HG02759 (cell line): ENCODE data around the gene PGLYRP2.
A peak's percentile ranks its signal among the peaks of the same experiment; 100 is the strongest.

Experiments
- ATAC-seq: cut with Tn5 transposase; IDR thresholded peaks from one replicate; pipeline ENCODE4 v1.9.1; 2021; ENCODE audit warnings: mild to moderate bottlenecking, moderate library complexity; ENCODE audit not compliant: unreplicated experiment

The PGLYRP2 gene

DNA sequence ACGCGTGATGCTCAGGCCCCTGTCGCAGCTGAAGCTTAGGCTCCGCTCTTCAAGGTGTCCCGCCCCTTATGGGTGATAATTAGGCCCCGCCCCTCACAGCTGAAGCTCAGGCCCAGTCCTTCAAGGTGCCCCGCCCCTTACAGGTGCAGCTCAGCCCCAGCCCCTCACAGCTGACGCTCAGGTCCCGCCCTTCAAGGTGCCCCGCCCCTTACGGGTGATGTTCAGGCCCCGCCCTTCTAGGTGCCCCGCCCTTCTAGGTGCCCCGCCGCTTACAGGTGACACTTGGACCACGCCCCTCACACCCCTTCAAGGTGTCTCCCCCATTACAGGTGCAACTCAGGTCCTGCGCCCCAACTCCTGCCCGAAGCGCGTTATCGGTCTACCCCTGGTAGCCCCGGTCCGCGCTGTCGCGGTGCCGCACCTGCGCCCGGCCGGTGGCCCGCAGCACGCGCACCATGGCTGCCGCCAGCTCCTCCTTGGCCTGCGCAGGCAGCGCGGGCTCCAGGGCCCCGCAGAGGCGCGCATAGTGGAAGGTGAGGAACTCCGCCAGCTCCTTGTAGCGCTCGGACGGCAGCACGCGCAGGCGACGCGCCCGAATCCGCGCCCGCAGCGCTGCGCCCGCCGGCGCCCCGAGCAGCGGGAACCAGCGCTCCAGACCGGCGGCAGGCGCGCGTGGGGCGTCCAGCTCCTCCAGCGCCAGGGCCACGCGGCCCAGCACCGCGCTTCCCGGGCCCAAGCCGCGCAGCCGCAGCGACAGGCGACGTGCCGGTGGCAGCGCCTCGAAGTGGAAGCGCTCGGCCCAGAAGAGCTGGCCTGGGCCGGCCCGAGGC lies 22.2 kb downstream of the PGLYRP2 start:
- ATAC-seq, result no peak

DNA sequence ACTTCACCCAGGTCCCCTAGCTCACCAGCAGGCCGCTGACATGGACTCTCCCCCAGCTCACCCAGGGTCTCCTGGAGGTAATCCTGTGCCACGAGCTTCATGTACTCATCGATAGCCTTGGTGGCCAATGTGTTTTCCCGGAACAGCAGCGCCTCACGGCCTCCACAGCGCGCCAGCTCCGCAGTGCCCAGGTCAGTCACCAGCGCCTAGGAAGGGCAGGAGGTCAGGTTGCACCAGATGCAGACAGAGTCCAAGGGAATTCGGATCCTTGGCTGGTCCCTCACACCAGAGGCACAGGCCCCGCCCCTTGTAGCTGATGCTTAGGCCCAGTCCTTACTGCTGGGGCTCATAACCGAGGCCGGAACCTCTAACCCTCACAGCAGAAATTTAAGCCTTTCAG lies 22.9 kb downstream of the PGLYRP2 start:
- no peak for ATAC-seq

DNA sequence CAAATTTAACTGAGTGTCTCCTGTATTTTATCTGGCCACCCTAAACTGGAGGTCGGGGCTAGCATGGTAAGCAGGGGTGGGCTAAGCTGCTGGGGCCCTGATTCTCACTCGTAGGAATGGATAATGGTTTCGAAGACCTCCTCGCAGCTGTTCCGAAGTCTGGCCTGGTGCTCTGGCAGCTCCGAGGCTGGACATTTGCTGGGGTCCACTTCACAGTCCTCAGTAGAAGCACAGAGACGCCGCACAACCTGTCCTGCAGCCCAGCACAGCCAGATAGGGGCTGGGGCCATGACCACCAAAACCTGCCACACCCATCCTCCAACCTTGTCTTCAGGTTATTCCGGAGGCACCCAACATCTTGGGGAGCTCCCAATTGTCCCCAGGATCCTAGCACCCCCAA lies 23.3 kb downstream of the PGLYRP2 start:
- no peak for ATAC-seq

DNA sequence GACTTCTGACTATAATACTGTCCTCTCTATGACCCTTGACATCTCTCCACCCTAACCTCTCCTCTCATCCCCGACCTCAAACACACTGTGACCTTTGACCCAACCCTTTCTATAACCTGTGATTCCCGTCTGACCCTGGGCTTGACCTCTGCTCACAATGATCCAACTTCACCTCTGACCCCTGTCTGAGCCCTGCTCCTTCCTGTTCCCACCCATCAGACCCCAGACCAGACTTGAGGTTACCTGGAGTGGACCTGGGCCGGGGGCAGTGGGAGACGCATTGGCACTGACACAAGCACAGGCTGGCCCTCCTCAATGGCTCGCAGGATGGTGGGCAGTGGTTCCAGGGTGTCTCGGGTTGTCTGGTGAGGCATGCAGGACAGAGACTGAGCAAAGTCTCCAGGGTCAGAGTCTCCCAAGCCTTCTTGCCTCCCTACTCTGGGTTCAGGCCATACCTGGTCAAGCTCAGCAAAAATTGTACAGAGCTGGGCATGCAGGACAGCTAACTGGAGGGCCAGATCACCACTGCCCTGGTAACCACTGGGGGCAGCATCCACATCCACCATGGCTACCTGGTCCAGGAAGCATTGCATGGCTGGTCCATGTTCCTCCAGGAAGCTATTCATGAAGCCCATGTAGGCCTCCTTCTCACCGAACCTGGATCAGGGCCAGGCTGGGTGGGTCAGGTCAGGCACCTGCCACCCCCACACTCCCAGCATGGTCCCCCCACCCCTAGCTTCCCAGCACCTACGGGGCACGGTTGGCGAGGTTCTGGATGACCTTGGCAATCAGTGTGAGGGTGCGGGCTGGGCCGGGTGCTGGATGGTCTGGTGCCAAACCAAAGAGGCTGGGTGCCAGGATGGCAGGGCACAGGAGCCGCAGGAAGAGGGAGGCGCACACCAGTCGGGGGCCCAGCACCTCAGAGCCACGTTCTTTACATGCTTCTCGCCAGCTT lies 25.1 kb downstream of the PGLYRP2 start:
- no peak for ATAC-seq

DNA sequence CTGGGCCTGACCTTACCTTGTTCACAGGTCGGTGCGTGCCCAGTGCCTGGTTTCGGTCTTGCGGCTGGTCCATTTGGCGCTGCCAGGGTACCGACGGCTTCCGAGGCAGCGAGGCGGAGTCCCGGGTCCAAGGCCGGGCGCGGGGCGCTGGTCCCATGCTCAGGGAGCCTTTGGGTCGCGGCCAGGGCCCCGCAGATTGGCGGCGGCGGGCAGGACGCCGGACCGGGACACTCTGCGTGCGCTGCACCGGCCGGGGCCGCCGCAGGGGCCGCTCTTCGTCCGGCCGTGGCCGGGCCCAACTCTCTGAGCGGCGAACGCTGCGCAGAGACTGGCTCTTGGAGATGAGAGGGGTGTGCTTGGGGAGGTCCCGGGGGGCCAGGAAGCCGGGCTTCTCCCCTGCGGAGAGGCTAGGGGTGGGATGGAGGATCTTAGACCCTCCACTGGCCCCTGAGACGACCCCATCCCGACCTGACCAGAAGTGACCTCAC lies 26.2 kb downstream of the PGLYRP2 start:
- no peak for ATAC-seq

DNA sequence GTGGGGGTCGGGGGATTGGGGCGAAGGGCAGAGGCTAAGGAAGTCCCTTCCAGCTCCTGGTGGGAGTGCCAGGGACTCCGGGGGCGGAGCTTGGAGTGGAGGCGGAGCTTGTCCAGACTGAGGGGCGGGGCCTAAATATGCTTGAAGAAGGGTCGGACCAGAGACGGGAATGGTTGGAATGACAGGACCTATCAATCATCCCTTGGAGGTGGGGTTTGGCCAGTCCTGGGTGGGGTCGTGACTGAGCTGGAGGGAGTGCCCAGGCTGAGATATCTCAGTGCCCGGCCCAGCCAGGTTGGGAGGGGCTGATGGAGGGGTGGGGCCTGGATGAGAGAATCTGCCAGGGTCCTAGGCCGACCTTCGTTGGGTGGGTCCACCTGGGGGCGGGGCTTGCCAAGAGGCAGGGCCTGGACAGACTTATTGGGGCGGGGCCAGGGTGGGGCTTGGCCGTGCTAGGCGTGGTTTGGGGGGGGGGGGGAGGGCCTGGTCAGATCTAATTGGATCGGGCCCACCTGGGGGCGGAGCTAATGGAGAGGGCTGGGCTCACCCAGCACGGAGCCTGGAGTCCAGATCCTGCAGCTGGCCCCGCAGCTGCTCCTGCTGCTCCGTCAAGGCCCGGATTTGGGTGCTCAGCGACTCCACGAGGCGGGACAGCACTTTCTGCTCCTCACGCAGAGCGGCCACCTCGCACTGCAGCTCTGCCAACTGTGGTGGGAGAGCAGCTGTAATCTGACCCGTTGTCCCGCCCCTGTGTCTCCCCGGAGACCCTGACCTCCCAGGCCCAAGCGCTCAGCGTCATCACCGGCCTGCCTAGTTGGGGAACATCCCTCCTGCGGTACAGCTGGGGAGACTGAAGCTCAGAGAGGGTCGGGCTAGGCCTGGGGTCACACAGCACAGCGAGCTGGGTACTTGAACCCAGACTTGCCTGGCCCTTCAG lies 26.9 kb downstream of the PGLYRP2 start:
- ATAC-seq, result no peak

DNA sequence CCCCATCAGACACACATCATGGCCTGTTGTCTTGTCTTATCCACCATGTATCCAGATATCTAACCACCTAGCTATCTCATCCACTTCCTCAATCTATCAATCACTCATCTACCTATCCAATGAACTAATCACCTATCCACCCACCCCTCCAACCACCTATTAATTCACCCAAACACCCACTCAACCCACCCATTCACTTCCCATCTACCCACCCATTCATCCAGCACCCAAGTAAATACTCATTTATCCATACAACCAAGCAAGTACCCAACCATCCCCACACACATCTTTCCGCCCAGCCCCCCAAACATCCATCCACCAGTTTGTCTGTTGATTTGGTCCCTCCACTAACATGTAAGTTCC lies 28.8 kb downstream of the PGLYRP2 start:
- ATAC-seq, result no peak

DNA sequence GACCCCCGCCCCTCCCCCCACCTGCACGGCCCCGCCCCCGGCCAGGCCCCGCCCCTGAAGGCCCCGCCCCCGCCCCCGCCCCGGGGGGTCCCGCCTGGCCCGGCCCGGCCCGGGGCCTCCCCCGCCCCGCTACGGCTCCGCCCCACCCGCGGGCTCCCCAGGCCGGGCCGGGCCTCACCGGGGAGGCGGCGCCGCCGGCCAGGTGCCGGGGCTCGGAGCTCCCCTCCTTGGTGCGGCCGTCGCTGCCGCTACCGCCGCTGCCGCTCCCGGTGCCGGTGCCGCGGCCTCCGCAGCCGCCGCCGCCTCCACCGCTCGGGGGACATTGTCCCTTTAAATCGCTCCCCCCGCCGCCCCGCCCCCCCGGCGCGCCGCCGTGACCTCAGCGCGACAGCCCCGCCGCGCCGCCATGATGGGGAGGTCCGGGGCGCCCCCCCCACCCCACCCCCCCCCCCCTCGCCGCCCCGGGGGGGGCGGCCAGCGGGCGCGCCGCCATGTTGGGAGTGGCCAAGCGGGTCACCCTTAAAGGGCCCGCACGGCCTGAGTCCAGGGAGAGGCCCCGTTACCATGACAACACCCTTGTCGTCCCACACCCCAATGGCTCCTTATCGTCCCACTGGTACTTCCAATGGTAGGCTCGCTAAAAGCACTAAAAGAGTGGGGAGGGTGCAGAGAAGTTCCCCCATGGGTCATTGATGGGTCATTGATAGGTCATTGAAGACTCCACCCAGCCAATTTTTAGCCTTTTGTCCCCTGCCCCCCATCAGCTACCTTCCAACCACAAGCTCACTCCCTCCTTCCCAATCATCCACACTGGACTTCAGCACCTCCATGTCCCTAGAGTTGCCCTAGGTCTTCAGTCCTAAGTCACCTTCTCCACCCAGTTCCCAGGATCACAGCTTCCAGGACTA lies 29.4 kb downstream of the PGLYRP2 start, which contains the start of gene WIZ:
Gene WIZ (minus strand): TSS at position 337 of the 908 bp plus-strand sequence. CDS start 1,649 bp downstream, outside the sequence.
- ATAC-seq, result peak; percentile 68

DNA sequence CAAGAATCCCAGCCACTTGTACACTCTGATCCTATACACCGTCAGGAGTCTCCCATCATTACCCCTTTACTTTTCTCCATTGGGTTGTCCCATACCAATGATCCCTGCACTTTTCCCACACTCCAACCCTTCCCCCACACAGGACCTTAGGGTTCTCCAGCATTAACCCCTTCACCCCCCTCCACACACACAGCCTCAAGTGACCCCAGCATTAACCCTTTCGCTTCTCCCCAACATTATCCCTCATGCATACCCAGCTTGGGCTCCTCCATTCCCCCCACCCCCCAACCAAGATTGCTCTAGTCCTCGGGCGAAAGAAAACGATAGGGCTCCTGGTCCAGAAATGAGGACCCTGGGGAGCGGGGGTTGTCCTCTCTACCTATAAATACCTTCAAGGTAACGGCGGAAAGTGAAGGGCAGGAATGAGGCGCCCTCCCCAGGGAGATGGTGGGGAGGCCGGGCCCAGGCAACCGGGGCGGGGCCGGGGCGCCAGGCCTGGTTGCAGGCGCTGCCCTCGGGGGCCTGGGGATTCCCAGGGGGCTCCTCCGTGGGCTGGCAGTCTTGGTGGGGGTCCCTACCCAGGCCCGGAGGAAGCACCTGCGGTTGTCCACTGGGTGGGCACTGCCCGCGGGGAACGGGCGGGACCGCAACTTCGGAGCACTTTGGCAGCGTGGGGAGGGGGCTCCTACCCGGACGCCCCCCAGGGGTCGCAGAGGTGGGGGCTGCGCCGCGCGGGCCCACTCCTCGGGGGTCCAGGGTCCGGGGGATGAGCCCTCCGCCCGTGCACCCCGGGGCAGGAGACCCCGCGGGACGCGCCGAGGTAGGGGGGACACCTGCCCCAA lies 30.3 kb downstream of the PGLYRP2 start:
- ATAC-seq, result peak; percentile 40

DNA sequence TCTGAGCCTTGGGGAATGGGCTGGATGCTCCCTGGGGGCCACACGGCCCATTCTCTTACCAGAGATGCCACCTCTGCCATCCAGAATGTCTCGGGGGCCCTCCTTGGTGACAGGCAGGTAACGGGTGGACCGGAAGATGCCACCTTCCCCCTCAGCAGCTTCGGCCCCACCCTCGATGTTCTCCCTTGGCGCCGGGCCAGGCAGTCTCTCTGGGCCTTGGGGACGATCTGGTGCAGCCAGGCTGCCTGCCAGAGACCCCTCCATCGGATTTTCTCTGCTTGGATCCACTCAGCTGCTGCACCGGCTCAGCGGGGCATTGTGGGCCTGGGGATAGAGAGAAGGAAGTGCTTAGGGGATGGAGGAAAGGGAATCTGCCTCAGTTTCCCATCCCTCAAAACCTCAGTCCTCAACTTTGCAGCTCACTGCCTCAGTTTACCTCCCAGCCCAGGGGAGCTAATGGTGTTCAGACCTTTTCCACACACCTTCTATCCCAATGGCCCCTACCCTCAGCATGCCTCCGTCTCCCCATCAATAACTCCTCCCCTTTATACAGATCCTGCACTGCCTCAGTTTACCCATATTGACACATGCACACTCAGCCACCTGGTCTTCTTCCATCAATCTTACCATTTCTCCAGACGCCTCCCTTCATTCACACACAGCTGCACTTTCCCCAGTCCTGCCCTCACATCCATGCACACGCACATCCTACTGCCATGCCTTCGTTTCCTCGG lies 31.1 kb downstream of the PGLYRP2 start:
- no peak for ATAC-seq

DNA sequence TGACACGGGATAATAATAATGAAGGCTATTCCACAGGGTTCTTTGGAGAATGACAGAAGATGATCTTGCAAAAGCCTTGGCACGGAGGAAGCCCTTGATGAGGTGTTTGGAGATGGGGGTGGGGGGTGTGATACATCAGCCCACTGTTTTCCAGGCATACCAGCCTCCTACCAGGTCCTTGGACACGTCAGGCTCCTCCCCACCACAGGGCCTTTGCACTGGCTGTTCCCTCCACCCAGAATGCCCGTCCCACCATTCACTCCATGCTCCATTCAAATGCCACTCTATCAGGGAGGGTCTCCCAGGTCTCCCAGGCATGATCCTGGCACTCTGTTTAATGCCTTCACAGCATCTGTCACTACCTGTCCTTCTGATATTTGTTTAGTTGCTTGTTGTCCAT lies 32.2 kb downstream of the PGLYRP2 start:
- ATAC-seq, result no peak

DNA sequence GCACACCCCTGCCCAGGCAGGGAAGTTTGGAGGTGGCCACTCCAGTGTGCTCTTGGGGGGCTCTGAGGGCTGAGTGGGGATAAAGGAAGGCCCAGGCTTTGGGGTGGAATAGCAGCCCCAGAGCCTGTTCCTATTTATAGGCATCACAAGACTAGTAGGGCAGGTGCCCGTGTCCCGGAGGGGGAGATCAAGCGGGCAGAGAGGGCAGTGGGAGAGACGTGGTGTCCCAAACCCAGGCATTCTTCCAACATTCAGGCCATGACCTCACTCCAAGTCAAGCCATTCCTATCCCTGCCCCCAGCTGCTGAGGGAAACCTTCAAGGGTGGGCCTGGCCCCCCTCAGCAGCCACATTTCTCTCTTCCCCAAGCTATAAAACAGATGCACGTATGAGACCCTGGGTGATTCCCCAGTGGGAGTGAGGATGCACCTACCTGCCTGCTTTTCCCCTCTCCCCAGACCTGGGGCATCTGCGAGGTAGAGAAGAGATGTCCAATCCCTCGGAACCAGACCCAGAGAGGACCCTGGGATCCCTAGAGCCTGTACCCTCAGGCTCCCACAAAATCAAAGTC lies 33.4 kb downstream of the PGLYRP2 start:
- no peak for ATAC-seq

DNA sequence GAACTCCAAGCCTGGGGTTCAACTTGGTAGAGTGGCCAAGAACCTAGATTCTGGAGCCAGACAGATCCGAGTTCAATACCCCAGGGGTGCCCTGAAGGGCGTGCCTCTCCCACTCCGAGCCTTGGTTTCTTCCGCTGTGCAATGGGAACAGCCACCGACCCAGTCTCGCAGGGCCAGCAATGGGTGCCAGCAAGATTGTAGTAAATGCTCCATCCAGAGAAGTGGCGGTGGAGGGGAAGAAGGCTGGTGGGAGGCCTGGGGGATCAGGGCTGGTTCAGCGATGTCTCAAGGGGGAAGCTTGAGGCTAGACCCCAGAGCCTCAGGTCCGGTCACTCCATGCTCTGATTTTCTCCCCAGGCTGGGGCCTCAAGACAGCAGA lies 34.1 kb downstream of the PGLYRP2 start:
- ATAC-seq, result no peak

DNA sequence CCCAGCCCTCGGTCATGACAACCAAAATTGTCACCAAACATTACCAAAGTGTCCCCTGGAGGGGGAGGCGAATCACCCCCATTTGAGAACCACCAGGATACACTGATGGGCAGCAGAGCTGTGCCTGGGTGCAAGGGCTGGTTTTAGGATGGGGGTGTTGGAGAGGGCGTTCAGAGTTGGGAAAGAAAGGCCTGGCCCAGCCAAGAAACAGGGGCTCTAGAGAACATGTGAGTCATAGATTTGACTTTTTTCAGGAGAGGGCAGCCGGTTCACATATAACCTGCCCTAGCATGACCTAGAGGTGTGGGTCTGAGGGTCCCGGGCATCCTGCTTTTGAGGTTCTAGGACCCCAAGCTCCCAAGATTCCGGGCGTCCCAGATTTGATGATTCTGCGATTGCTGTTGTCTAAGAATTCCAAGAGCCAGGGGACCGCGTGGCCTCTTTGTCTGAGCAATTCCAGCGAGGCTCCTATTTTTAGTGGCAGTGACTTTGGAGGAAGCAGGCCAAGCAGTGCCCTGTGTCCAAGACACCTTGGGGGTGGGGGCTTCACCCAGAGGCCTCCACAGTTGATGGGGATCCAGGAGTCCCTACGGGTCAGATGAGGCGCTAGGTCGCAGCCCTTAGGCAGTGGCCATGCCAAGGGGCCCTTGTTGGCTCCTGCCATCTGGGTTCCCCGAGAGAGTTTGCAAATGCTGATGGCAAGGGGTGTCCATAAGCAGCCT lies 34.6 kb downstream of the PGLYRP2 start:
- no peak for ATAC-seq

DNA sequence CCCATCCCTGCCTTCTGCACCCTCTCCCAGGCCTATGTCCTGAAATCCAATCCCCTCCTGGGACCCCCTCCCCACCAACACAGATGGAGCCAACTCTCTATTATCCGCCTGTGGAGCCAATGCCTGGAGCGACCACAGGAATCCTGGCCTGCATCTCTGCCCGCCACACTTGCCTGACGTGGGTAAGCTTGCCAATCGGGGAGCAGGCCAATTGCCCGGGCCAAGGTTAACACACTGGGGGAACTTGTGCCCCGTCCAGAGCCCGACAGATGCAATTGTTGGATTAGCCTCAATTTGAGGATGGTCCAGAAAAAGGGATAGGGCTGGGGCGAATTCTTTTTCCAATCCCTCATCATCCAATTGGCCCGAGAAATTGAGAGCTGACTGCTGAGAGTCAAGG lies 35.5 kb downstream of the PGLYRP2 start:
- ATAC-seq, result no peak

DNA sequence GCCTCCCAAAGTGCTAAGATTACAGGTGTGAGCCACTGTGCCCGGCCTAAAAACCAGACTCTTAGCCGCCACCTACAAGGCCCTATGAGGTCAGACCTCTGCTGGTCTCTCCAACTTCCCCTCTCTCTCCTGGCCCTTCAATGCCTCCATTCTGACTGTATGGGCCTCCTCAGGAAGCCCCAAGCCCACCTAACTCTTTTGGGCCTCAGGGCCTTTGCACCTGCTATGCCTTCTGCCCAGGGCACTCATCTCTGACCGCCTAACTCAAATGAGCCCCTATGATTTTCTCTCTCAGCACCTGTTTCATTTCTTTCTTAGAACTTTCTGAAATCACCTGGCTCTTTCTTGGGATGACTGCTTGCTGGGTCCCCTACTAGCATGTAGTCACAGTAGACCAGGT lies 36.0 kb downstream of the PGLYRP2 start:
- no peak for ATAC-seq
